NCI-H2029 (cell line): ENCODE data around the gene TSPAN17.

ENCODE experiments used
- DNase-seq: peaks from one replicate; lab custom pipeline; 2025; lab: John Stamatoyannopoulos, UW

The TSPAN17 gene

GRCh38 chr5:176660530-176660859 lies 13.2 kb downstream of the TSPAN17 start:
- DNase-seq, result peak; percentile 53

- peak; percentile 53 for DNase-seq
Measured at GRCh38 chr5:176660860-176661641, 13.8 kb downstream of the TSPAN17 start.

DNA sequence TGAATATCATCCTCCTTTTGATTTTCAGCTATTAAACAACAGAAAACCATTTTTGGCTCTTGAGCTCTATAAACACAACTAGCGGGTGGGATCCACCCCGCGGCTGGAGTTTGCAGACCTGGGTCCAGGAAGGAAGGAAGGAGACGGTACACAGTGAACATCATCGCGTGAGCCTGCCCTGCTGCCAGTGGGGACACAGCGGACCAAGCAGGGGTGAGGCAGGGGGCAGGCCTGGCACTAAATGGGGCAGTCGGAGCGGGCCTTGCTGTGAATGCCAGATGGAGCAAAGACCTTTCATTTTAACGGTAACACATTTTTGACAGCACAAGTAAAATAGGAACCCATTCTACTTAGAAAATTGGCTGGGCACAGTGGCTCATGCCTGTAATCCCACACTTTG lies 14.4 kb downstream of the TSPAN17 start:
- DNase-seq, result no peak

GRCh38 chr5:176662371-176663333 lies 15.4 kb downstream of the TSPAN17 start:
- DNase-seq, result no peak

DNA sequence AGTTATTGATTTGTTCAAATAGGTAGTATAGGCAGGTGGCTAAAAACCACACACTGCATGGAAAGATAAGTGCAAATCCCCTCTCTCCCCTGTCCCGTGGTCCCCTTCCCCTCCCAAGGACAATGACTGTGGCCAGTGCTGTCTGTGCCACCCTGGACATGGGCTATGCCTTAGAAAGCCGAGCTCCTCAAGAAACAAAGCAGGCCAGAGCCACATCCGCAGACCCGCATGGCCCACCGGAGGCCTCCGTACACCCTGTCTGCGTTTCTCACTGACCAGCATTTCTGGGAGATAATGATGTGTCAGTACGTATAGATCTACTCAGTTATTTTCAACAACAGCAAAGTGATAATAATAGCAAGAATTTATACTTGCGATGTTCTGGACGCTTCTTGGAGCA lies 16.3 kb downstream of the TSPAN17 start:
- DNase-seq, result no peak

DNA sequence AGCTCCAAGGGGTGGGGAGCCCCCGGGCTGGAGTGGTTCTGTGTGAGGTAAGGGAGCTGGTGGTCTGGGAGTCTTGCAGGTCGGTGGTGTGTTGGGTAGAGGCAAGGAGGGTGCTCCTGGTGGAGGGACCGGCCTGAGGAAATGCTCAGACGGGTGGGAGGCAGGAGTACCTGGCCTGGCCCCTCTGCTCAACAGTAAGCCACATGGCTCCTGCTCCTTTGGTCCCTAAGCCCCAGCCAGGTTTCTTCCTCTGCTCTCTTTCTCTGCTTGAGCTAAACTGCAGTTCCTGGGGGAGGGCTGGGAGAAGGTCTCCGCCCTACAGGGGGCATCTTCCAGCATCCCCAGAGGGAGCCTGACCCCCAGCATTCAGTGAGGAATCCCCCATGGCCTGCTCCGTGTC lies 17.2 kb downstream of the TSPAN17 start:
- no peak for DNase-seq

DNA sequence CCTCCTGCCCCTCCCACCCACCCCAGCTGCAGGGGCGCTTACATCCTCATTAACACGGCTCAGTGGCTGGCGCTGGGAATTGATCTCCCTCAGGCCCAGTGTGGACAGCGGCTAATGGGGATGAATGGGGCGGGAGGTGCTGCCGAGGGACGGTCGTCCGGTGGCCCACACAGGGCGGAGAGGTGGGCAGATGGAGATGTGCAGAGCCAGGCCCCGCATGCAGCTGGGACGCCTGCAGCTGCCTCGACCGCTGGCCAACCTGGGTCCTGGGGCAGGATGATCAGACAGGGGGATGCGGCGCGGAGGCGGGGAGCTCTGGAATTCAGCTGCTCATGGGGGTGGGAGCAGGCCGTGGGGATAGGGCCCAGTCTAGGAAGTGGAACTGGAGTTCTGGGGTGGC lies 17.6 kb downstream of the TSPAN17 start:
- no peak for DNase-seq

DNA sequence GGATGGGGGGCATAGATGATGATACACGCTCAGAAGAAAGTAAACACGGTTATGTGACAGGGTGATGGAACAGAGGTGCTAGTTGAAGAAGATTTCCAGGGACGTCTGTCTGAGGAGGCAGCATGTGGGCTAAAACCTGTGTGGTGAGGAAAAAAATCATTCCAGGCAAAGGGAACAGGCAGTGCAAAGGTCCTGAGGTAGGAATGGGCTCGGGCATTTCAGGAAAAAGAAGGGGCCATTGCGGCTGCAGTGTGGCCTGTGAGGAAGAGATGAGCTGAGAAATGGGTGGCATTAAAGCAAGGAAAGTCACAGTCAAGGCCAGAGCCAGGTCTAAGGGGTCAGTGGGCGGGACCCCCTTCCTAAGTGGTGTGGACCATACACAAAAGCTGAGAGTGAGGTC lies 18.2 kb downstream of the TSPAN17 start:
- DNase-seq, result no peak

- no peak for DNase-seq
Measured at GRCh38 chr5:176667637-176668036, 20.4 kb downstream of the TSPAN17 start.

- DNase-seq, result no peak
Measured at GRCh38 chr5:176670449-176670848, 23.2 kb downstream of the TSPAN17 start.

- no peak for DNase-seq
Measured at GRCh38 chr5:176671399-176671798, 24.1 kb downstream of the TSPAN17 start.

DNA sequence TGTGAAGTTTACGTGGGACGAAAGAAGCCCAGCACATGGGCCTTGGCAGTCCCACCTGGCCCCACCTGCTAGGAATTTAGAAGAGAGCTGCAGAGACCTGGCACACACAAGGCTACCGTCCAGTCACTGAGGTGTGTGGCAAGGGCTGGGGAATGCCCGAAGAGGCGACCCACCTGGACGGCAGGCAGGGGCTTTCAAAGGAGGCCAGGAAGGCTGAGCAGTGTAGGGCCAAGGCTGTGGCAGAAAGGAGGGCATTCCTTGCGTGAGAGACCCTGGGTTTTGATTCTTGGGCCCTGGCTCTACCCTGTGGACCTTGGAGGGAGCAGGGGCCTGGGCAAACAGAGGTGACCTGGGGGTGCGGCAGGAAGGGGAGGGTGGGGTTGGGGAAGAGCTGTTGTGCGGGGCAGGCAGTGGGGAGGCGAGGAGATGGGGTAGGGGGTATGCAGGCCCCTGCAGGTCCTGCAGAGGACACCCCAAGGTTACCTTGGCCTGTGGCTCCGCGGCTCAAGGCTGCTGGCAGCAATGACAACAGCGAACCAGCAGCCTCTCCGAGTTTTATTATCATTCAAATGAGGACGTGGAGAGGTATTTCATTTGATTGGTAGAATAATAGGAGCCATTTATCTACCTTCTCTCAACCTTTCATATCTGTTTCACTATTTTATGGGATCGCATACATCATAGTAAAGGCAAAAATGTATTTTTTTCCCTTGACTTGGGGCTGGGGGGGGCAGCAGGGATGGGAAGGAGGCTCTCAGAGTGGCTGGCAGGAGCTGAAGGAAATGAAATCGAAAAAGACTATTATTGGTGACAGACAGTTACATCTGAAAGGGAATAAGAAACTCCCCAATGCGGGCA lies 24.8 kb downstream of the TSPAN17 start:
- DNase-seq, result no peak

DNA sequence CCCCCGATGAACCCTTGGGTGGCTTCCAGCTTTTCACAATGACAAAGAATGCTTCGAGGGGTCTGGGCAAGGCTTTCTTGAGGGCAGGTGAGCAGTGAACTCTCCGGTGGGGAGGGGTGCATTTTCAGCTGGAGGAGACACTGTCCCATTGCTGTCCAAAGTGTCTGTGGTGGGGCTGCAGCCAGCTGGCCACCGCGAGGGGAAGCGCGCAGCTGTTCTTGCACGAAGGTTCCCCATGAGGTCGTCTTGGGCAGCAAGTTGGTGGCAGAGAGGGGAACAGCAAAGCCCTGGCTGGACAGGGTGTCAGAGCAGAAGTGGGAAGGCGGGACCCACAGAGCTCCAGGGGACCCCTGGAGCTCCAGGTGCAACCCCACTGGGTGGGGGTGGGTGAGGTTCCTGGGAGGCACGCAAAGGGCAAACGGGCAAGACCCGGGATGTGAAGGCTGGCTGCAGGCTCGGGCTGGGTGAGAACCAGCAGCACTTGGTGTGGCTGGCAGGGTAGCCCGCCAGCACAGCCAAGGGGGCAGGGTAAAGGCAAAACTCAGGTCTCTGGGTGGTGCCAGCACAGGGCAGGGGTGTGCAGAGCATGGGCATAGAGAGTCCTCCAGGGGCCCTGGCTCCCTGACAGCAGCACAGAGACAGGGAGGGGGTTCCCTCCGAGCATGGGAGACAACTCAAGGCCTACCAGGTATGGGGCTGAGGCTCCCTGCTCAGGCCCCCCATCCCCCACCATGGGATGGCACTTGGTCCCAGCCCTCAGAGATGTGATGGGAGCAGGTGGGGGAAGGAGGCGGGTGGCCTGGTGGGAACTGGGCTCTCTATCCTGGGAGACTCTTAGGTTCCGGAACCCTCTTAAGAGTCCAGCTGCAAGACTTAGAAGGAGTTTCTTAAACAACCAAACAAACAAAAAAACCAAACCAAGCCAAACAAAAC lies 26.6 kb downstream of the TSPAN17 start:
- DNase-seq, result no peak

- no peak for DNase-seq
Measured at GRCh38 chr5:176674799-176675198, 27.5 kb downstream of the TSPAN17 start.

- DNase-seq, result no peak
Measured at GRCh38 chr5:176675676-176676360, 28.5 kb downstream of the TSPAN17 start.

DNA sequence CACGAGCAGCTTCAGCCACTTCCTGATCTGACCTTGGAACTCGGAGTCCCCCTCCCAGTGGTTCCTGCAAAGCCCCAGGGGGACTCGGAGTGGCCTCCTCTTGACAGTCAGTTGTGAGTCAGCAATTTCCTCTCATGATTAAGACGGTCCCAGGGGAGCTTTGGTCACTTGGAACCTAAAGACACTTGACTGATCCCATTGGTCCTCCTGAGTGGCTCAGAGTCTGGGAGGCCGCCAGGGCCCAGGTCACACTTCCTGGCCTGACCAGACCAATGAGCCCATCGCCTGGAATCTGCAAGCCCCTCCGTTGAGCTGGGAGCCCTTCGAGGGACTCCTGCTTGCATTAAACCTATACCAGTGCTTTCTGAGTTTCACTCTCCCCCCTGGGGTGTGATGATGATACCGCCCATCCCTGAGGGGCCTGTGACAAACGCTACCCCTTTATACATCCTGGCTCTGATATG lies 29.1 kb downstream of the TSPAN17 start:
- DNase-seq, result no peak

DNA sequence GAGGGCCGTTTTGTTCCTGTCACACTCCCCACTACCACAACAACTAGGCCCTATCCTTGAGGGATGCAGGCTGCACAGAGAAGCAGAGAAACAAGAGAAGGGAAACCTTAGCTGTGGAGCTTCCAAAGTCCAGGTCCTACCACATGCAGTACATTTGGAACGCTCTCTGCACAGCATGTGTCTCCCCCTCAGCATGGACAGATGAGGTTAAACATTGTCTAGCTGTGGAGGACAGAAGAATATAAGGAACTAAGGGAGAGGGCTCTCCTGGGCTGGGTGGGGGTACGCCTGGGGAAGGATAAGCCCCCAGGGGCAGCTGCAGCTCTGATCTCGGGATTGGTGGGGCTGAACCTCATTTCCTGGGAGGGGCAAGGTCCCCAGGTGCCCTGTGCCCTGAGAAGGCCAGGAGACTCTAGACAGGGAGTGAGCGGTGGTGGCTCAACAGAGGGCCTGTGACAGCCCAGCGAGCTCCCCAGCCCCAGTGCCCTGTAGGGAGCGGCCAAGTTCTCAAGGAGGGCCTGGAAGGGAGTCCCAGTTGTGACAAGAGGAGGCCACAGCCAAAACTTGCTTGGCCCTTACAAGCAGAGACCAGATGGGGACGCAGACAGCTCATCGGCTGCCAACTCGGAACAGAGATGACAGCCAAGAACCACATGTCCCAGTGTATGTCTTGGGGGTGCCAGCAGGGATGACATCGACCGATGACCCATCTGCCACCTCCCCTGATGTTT lies 30.1 kb downstream of the TSPAN17 start:
- DNase-seq, result no peak

- no peak for DNase-seq
Measured at GRCh38 chr5:176678584-176678983, 31.3 kb downstream of the TSPAN17 start.

DNA sequence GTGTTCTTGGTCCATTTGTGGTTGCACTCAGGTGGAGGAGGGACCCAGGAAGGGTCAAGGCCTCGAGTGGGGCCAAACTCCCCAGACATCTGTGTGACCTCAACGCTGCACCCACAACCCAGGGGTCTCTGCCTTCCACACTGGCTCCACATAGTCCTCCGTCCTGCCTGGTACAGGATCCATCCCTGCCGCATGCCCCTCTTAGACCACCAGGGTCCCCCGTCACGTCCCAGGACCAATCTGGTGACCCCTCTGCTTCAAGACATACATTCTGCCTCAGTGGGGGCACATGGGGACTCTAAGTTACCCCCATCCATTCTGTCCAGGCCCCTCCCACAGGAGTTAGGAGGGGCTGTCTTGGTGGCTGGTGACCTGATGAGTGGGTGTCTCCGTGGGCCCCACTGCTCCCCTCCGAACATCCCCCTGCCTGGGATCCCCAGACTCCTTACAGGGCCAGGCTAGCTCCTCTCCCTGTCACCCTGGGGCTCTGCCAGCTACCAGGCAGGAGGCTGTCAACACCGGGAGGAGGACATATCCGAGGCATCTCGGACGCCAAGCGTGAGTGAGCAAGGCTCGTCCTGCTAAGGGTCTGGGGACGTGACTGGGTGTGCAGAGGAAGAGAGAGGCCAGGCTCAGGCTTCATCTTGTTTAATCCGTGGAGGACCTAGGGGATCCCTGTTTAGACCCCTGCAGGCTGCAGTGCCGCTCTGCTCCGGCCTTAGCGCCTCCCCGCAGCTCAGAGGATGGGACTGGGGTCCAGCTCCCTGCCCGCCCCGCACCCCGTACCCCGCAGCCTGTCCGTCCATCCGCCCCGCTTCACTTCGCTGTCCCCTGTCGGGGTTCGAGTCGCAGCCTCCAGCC lies 32.3 kb downstream of the TSPAN17 start:
- DNase-seq, result no peak
